GM21528 (cell line): Measurements from ENCODE around the gene TMEM175.

ENCODE experiments used
- ATAC-seq: cut with Tn5 transposase; IDR thresholded peaks from one replicate; pipeline ENCODE4 v1.9.1; 2021; ENCODE audit warnings: mild to moderate bottlenecking, moderate library complexity; ENCODE audit not compliant: unreplicated experiment, low FRiP score

TMEM175 gene

GRCh38 chr4:957231-957580 is 24.9 kb downstream of the TMEM175 start:
- ATAC-seq = no peak

GRCh38 chr4:957581-958313 is 25.5 kb downstream of the TMEM175 start:
- no peak for ATAC-seq

- no peak for ATAC-seq
Measured at GRCh38 chr4:958314-958665, 26.0 kb downstream of the TMEM175 start.

GRCh38 chr4:958696-959337 is 26.6 kb downstream of the TMEM175 start:
- no peak for ATAC-seq

DNA sequence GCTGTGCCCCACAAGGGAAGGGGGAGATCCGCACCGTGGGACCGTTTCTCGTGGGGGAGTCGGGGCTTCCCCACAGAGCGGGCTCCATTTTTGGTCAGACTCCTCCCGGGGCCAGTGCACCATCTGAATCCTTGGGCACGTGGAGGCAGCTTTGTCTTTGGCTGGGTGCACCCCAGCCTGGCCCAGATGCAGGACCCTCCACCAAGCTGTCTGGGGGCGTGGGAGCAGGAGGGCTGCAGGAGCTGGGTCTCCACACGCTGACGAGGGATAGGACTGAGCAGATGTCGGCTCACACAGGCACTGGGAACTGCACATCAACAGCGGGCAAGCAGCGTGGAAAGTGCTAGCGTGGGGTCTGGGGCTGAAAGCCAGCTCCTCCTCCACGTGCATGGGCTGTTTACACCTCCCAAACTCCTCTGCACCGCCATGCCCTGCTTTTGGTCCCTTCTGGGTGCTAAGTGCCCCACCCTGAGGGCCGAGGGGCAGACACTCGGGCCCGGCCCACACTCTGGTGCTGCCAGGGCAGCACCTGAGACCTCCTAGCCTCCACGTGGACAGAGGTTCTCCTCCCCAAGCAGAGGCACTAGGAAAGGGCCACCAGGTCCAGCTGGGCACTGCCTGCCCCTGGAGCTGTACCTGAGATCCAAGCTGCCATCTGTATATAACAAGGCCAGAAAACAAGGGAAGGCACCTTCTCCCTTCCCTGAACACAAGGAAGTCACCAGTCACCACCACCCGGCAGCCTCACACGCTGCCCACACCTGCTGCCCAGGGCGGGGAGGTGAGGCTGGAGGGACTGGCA is 27.3 kb downstream of the TMEM175 start:
- no peak for ATAC-seq

DNA sequence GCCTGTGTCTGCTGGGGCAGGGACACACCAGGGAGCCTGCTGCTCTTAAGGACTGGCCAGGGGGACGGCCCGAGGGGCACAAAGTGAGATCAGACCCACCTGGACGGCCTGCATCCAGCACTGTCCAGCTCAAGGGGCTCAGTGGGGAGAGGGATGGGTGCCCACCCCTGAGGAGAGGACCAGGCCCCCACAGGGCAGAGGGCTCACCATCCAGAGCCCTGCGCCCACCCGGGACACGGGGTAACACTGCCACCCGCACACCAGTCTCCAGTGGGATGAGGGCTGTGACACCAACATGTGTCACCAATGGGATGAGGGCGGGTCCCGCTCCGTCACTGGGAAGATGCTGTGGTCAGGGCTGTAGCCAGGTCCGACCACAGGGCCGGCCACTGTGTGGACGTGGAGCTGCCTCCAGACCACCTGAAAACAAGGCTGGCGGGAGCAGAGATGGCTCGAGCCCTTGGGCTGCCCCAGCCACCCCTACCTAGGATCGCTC is 27.9 kb downstream of the TMEM175 start:
- no peak for ATAC-seq

DNA sequence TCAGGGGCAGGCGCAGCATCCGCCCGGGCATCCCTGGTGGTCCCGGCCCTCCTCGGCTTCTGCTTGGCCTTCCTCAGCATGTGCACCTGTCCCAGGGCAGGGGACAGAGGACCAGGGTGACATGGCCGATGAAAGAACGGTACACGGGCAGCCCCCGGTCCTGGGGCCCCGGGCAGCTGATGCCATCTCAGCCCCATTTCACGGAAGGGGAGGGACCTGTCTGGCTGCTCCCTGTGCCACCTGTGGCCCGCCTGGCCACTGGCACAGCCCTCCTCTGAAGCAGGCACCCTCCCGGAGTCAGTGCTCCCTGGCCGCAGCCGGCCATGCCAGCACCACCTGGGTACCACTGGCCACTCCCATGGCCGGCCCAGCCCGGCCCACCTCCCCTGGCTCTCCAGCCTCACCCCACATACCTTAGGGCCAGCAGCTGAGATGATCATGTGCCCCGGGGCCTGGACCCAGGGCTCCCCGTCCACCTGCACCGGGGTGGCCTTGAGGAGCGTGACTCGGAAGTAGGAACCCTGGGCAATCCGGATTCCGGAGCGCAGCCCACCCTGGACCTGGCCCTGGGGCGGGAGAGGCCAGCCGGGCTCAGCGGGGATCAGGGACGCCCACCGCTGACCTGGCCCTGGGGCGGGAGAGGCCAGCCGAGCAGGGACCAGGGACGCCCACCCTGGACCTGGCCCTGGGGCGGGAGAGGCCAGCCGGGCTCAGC is 28.5 kb downstream of the TMEM175 start:
- ATAC-seq = no peak

GRCh38 chr4:961351-962230 is 29.3 kb downstream of the TMEM175 start:
- no peak for ATAC-seq

DNA sequence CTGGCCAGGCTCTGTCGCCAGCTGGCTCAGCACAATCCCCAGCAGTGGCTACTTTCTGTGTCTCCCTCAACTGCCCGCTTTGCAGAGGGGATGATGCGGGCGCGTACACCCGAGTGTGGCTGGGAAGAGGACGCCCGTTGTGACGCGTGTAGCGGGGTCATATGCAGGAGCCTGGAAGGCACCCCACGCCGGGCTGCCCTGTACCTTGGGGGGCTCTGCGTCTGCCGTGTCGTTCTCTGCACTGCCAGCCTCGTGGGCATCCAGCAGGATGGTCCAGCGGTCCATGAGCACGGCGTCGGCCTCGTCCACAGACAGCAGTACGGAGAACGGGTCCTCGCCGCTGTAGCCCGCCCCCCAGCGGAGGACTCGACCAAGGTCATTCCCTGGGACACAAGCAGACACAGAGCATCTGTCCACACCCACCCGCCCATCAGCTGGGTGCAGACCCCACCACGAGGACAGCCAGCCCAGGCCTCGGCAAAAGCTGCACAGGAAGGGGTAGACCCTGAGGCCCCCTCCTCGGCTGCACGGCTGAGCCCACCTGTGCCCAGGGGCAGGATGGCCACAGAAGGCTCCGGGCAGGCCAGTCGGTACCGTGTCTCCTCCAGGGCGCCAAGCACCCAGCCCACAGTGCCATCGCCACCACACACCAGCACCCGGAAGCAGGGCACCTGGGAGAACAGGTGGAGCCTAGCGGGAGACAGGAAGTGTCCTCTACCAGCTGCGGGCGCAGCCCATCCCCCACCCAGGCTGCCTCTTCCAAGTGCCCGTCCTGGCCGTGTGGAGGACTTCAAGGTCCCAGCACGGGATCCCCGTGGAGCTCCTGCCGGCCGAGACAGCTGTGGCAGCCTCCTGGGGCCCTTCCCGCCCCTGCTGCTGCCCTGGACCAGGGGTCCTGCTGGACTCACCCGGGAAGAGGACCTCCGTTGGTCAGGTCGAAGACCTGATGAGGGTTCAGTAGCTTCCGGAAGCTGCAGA is 30.3 kb downstream of the TMEM175 start:
- ATAC-seq = no peak

- no peak for ATAC-seq
Measured at GRCh38 chr4:963276-964225, 31.3 kb downstream of the TMEM175 start.

DNA sequence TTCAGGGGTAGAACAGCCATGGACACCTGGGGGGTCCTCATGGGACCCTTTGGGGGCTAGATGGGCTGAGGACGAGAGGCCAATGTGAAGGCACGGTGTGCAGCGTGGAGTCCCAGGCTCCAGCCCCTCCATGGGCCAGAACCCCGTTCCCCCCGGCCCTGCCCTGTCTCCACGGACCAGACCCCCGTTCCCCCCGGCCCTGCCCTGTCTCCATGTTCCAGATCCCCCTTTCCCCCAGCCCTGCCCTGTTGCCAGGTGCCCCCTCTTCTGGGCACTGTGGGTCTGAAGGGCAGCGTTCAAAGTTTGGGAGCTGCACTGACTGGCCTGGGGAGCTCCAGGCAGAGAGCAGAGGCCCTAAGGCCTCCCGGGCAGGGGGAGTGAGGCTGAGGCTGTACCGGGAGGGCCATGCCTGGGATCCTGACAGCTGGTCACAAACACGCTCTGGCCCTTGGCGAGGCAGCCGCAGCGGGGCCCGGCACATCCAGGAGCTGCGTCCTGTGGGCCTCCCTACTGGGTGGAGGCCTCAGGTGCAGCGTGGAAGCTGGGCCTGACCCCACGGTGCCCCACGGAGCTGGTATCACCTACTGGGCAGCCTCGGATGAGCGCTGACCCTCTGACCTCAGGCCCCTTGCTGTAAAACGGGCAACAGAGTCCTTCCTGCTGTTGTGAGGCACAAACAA is 32.2 kb downstream of the TMEM175 start:
- ATAC-seq = no peak

DNA sequence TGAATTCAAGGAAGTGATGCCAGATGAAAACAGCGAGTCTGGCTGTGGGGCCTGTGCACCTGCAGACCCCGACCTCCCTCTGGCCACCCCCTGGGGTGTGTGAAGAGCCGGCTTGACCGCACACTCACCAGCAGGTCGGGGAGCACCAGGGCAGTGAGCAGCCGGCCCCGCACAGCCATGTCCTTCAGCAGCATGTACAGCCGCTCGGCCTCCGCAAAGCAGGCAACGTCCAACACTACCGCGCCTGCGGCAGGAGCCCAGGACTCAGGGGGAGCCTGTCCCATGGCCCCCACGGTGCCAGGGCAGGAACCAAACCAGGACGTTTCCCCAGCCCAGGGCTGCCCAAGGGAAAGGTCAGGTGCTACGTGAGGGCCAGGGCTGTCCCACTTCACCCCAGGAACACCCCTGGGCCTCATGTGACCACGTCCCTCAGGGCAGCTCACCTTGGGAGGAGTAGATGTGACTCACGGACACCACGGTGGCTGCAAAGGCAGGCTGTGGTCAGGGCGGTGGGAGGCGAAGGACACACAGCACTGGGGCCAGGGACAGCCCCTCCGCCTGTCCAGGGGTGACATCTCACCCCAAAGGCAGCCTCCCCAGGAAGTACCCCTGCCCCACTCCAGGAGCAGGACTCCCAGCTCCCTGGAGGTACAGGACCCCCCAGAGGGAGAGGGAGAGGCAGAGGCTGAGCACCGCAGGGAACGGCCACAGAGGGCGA is 32.9 kb downstream of the TMEM175 start:
- no peak for ATAC-seq

DNA sequence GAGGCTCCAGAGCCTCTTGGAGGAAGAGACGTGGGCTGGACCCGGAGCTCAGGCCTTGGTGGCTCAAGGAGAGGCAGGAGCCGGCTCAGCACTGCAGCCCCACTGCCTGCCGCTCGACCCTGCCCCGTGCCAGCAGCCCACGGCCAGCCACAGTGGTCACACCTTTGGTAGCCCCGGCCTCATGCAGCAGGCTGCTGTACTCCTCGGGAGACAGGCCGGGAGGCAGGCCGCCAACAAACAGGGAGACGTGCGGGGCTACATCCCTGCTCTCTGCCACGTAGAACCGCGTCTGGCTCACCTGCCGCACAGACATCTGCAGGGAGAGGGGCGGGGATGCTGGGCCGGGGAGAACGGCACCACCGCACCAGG is 33.5 kb downstream of the TMEM175 start:
- no peak for ATAC-seq

DNA sequence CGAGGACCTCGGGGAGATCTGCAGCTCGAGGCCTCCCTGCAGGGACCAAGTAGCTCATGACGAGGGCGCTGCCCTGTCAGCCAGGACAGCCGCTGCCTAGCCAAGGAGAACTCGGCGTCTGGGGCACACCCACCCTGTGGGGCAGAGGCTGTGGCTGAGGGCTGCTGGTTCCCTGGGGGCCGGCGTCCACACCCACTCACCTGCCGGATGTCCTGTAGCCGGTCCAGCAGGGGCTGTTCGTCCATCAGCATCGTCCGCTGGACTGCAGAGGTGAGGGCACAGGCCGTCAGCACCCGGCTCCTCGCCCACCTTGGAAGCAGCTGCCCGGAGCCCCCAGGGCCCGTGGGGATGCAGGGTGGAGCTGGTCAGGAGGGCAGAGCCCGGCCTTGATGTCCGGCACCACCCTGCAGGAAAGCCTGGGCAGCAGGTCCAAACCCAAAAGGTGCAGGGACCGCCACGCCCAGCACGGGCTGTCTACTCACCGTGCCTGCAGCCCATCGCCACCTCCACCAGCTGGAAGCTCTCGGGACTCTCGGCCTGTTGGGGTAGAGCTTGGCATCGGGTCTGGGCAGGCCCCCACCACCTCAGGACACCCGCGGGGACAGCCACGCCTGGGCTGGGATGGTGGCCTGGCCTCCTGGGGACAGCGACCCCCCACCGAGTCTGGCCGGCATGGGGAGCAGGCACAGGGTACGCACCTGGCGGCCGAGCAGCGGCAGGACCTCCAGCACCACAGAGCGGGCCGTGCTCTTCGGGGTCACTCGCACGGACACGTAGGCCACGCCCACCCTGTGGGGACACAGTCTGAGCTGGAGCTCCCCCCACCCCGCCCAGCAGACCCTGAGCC is 34.2 kb downstream of the TMEM175 start:
- ATAC-seq = no peak
